Body of pancreas (tissue), 4 donors: ENCODE results near the gene XPR1.

Source experiments
- POLR2A ChIP-seq, 3 donors: fragments of 450-650 bp; IDR thresholded peaks; one replicate each; pipeline ENCODE4 v1.6.1; 2016; ENCODE audit warnings: antibody characterized with exemption in 3 of 3, mild to moderate bottlenecking in 2 of 3
- TF ChIP-seq, protein P1 (sequence below), 7 experiments: fragments of 450-650 bp in 4 of 7; fragments of 200-600 bp in 3 of 7; sonication (generic) in 3 of 7; IDR thresholded peaks; one replicate each; pipeline ENCODE4 v1.5.1; 2016 to 2019; ENCODE audit warnings: antibody characterized with exemption in 7 of 7

DNA sequence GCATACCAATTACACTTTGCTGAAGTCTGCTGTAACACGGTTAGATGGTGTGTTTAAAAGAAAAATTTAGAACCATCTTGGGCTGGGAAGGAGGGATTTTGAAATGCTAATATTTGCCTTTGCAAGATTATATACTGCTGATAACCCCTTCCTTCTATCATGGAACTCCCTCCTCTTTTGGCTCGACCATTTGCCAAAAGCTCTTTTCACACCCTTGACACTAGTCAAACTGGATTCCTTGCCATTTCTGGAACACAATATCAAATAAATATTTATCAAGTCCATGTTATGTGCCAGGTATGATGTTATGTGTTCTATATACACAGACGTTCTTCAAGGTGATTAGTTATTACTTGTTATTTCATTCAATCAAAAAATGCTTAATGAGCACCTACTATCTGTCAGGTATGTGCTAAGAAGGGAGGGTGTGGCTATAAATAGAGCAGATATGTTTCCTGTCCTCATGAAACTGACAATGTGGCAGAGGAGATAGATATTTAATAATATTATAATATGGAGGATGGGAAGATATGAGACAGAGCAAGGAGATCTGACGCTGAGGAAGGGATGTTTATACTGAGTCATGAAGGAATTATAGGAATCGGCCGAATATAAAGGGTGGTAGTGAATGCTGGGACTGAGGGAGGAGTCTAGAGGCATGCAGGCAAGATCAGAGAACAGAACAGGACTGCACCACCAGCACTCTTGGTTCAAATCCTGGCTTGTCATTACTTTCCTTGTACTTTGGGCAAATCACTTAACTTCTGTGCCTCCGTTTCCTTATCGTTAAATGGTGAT is 16.1 kb upstream of the XPR1 start:
- TF ChIP-seq, protein P1, sequence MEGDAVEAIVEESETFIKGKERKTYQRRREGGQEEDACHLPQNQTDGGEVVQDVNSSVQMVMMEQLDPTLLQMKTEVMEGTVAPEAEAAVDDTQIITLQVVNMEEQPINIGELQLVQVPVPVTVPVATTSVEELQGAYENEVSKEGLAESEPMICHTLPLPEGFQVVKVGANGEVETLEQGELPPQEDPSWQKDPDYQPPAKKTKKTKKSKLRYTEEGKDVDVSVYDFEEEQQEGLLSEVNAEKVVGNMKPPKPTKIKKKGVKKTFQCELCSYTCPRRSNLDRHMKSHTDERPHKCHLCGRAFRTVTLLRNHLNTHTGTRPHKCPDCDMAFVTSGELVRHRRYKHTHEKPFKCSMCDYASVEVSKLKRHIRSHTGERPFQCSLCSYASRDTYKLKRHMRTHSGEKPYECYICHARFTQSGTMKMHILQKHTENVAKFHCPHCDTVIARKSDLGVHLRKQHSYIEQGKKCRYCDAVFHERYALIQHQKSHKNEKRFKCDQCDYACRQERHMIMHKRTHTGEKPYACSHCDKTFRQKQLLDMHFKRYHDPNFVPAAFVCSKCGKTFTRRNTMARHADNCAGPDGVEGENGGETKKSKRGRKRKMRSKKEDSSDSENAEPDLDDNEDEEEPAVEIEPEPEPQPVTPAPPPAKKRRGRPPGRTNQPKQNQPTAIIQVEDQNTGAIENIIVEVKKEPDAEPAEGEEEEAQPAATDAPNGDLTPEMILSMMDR (IDR thresholded peaks at IDR 0.05), result no peak
- no peak for TF ChIP-seq POLR2A (IDR thresholded peaks at IDR 0.05)
